Activated T-cell treated with anti-CD3 and anti-CD28 coated beads, Interleukin-2, amount 50 U/mL, for 4 hours (primary cell): ENCODE data around the gene GRK6. TPM values are rescaled to one million over a fixed set of nuclear protein-coding genes. Genes with fewer than 3 reads are reported as not detected.

ENCODE experiments used
- ATAC-seq, 2 donors: fragments of 200-7000 bp; cut with Tn5 transposase; one replicate each; pipeline ENCODE4 v1.10.0; 2021
- DNase-seq: peaks from one replicate; pipeline ENCODE4 v3.0.0-alpha.2; 2020
- H3K27me3 Mint-ChIP-seq: one replicate; pipeline ENCODE4 v1.8.0; 2021; ENCODE audit warnings: low read depth, mixed read lengths
- H3K36me3 Mint-ChIP-seq: one replicate; pipeline ENCODE4 v1.8.0; 2022; ENCODE audit warnings: mixed read lengths; ENCODE audit not compliant: insufficient read depth
- H3K4me1 Mint-ChIP-seq: one replicate; pipeline ENCODE4 v1.8.0; 2021; ENCODE audit warnings: low read depth, mixed read lengths
- H3K4me3 Mint-ChIP-seq: one replicate; pipeline ENCODE4 v1.8.0; 2021; ENCODE audit warnings: mild to moderate bottlenecking, moderate library complexity, mixed read lengths
- H3K9me3 Mint-ChIP-seq: one replicate; pipeline ENCODE4 v1.8.0; 2021; ENCODE audit warnings: mixed read lengths
- total RNA-seq, 3 donors: library from RNA; stranded (reverse); gene quantifications; one replicate each; pipeline ENCODE4 v1.2.1, GENCODE V29; 2021

GRK6 gene
- total RNA-seq, 3 donors from 2014 or later = 140 to 163 (median 158) TPM

DNA sequence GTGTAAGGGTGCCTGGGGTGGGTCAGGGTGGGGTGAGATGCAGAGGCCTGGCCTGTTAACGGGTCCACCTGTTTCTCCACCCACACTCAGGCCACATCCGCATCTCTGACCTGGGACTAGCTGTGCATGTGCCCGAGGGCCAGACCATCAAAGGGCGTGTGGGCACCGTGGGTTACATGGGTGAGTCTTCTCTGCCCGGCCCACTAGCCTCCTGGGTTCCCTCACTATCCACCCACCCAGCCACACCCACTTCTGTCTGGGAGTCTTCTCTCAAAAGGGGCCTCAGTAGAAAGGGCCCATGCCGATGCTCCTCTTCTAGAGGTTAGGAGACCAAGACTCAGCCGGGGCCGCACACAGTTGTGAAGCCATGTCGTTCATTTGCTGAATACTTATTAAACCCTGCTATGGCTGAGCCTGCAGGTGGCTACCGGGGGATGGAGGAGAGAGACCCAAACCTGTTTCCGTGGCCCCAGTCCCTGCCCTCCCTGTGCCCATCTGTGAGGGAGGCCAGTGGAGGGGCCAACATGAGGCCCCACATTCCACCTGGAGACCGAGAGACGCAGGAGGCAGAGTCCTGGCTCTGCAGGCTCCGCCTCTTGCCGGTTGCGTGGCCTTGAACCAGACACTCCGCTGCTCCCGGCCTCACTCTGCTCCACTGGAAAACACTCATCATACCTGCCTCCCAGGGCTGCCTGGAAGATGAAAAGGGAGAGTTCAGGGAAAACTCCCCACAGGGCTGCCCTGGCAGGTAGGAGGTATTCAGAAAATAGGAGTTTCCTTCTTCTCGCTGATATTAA lies 8.7 kb downstream of the GRK6 start:
- peaks cover 38% of the 10 kb centered on the region for H3K36me3 Mint-ChIP-seq
- ATAC-seq = no peak
- no peaks in the 10 kb centered on the region for H3K27me3 Mint-ChIP-seq
- H3K4me3 Mint-ChIP-seq = no peak overlapping the region
- no peaks in the 10 kb centered on the region for H3K9me3 Mint-ChIP-seq
- peaks cover 78% of the 10 kb centered on the region for H3K4me1 Mint-ChIP-seq
- no peak for DNase-seq

GRCh38 chr5:177435847-177436536 lies 9.5 kb downstream of the GRK6 start:
- DNase-seq = no peak
- no peaks in the 10 kb centered on the region for H3K27me3 Mint-ChIP-seq
- H3K4me3 Mint-ChIP-seq = no peak overlapping the region
- no peaks in the 10 kb centered on the region for H3K9me3 Mint-ChIP-seq
- no peak for ATAC-seq
- peaks cover 75% of the 10 kb centered on the region for H3K4me1 Mint-ChIP-seq
- peaks cover 34% of the 10 kb centered on the region for H3K36me3 Mint-ChIP-seq

- Mint-ChIP-seq H3K27me3 (no peaks in the 10 kb centered on the region), H3K4me1 (peaks cover 69% of the 10 kb centered on the region), H3K36me3 (peaks cover 40% of the 10 kb centered on the region), H3K9me3 (no peaks in the 10 kb centered on the region), H3K4me3 (no peak overlapping the region)
- DNase-seq (no peak), ATAC-seq (no peak)
Observed at GRCh38 chr5:177437623-177438022, 11.1 kb downstream of the GRK6 start.

GRCh38 chr5:177438468-177438867 lies 12.0 kb downstream of the GRK6 start:
- no peak for ATAC-seq
- DNase-seq = no peak
- H3K4me3 Mint-ChIP-seq = no peak overlapping the region
- no peaks in the 10 kb centered on the region for H3K27me3 Mint-ChIP-seq
- no peaks in the 10 kb centered on the region for H3K9me3 Mint-ChIP-seq
- peaks cover 40% of the 10 kb centered on the region for H3K36me3 Mint-ChIP-seq
- H3K4me1 Mint-ChIP-seq = peaks cover 62% of the 10 kb centered on the region

DNA sequence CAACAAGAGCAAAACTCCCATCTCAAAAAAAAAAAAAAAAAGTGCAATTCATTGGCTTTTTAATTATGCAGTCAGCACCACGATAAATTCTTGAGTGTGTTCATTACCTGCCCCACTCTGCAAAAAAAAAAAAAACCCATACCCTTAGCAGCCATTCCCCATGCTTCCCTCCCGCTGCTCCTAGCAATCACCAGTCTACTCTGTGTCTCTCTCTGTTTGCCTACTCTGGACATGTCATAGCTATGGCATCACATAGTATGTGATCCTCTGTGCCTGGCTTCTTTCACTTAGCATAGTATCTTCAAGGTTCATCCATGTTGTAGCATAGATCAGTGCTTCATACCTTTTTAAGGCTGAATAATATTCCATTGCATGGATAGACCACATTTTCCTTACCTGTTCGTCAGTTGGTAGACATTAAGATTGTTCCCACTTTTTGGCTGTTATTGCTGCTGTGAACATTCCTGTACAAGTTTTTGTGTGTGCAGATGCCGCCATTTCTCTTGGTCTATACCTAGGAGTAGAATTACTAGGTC lies 13.1 kb downstream of the GRK6 start:
- DNase-seq (no peak), ATAC-seq (no peak)
- H3K4me3 Mint-ChIP-seq = no peak overlapping the region
- H3K4me1 Mint-ChIP-seq = peaks cover 62% of the 10 kb centered on the region
- no peaks in the 10 kb centered on the region for H3K9me3 Mint-ChIP-seq
- peaks cover 32% of the 10 kb centered on the region for H3K36me3 Mint-ChIP-seq
- no peaks in the 10 kb centered on the region for H3K27me3 Mint-ChIP-seq

DNA sequence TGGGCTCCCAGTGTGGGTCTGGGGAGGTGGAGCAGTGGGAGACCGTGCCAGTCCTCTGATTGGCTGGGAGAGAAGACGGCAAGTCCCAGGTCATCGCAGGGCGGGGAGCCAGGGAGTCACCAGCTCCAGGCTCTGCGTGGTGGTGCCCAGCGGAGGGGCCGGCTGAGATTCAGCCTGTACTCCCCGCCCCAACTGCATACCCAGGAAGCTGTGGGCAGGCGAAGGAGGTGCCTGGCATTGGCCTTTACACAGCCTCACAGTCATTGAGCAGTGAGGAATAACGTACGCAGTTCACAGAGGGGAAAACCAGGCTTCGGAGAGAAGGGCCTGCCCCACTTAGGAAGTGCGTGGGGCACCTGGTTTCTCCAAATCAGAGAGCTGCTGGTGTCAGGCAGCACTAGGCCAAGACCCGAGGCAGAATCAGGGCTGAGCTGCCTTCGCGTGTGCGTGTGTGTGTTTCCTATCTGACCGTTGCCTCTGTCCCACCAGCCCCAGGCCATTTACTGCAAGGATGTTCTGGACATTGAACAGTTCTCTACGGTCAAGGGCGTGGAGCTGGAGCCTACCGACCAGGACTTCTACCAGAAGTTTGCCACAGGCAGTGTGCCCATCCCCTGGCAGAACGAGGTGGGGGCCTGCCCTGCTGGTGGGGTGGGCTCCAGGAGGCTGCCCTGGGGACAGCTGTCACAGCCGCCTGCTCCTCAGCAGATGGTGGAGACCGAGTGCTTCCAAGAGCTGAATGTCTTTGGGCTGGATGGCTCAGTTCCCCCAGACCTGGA lies 13.9 kb downstream of the GRK6 start:
- DNase-seq = peak; percentile 50
- H3K4me3 Mint-ChIP-seq = peak overlapping the region; percentile 38
- H3K36me3 Mint-ChIP-seq = peaks cover 31% of the 10 kb centered on the region
- H3K9me3 Mint-ChIP-seq = no peaks in the 10 kb centered on the region
- no peaks in the 10 kb centered on the region for H3K27me3 Mint-ChIP-seq
- peaks cover 64% of the 10 kb centered on the region for H3K4me1 Mint-ChIP-seq
- ATAC-seq = peak; percentile 81 to 82

GRCh38 chr5:177440990-177441780 lies 14.7 kb downstream of the GRK6 start:
- no peaks in the 10 kb centered on the region for H3K9me3 Mint-ChIP-seq
- H3K4me1 Mint-ChIP-seq = peaks cover 68% of the 10 kb centered on the region

GRCh38 chr5:177442066-177442826 lies 15.8 kb downstream of the GRK6 start:
- no peaks in the 10 kb centered on the region for H3K27me3 Mint-ChIP-seq
- H3K4me1 Mint-ChIP-seq = peaks cover 64% of the 10 kb centered on the region
- no peaks in the 10 kb centered on the region for H3K9me3 Mint-ChIP-seq
- DNase-seq (no peak), ATAC-seq (no peak)
- peaks cover 26% of the 10 kb centered on the region for H3K36me3 Mint-ChIP-seq
- H3K4me3 Mint-ChIP-seq = no peak overlapping the region

More at GRCh38 chr5:177440990-177441780, 14.7 kb downstream of the GRK6 start:
- DNase-seq = no peak
- no peaks in the 10 kb centered on the region for H3K27me3 Mint-ChIP-seq
- H3K36me3 Mint-ChIP-seq = peaks cover 31% of the 10 kb centered on the region
- ATAC-seq = no peak
- H3K4me3 Mint-ChIP-seq = no peak overlapping the region

- peaks cover 62% of the 10 kb centered on the region for H3K4me1 Mint-ChIP-seq
- H3K4me3 Mint-ChIP-seq = no peak overlapping the region
- no peaks in the 10 kb centered on the region for H3K27me3 Mint-ChIP-seq
- DNase-seq (no peak), ATAC-seq (no peak)
- peaks cover 18% of the 10 kb centered on the region for H3K36me3 Mint-ChIP-seq
- no peaks in the 10 kb centered on the region for H3K9me3 Mint-ChIP-seq
Observed at GRCh38 chr5:177443144-177443983, 16.9 kb downstream of the GRK6 start.

GRCh38 chr5:177444106-177445051 lies 17.9 kb downstream of the GRK6 start:
- no peaks in the 10 kb centered on the region for H3K27me3 Mint-ChIP-seq
- H3K9me3 Mint-ChIP-seq = no peaks in the 10 kb centered on the region
- ATAC-seq = no peak
- no peak for DNase-seq
- peaks cover 61% of the 10 kb centered on the region for H3K4me1 Mint-ChIP-seq
- H3K4me3 Mint-ChIP-seq = peak overlapping the region; percentile 58
- H3K36me3 Mint-ChIP-seq = peaks cover 12% of the 10 kb centered on the region

GRCh38 chr5:177445052-177445916 lies 18.8 kb downstream of the GRK6 start:
- Mint-ChIP-seq H3K9me3 (no peaks in the 10 kb centered on the region), H3K4me1 (peaks cover 52% of the 10 kb centered on the region), H3K4me3 (peak overlapping the region; percentile 79), H3K36me3 (peaks cover 6% of the 10 kb centered on the region), H3K27me3 (no peaks in the 10 kb centered on the region)
- DNase-seq (no peak), ATAC-seq (no peak)
